GM23338 (cell line): ENCODE results near the gene SSR3. TPM values are rescaled to one million over a fixed set of nuclear protein-coding genes. Genes with fewer than 3 reads are reported as not detected.

Source experiments
- ATAC-seq: fragments of 200-7000 bp; cut with Tn5 transposase; 3 replicates; pipeline ENCODE4 v1.9.1; 2020
- DNase-seq: peaks from one replicate; pipeline ENCODE4 v3.0.0-alpha.2; 2015; ENCODE audit warnings: low spot score
- H2AFZ ChIP-seq: fragments of 200-600 bp; sonication (generic); 2 replicates; pipeline ENCODE4 v1.8.0; 2016; ENCODE audit warnings: antibody characterized with exemption, mild to moderate bottlenecking, moderate library complexity
- H3F3A ChIP-seq: fragments of 200-600 bp; sonication (generic); replicated peaks from 2 replicates; pipeline ENCODE4 v1.8.0; 2017; ENCODE audit warnings: antibody characterized with exemption, mixed run types, low read depth
- H3K27ac ChIP-seq: fragments of 200-600 bp; sonication (generic); 2 replicates; pipeline ENCODE4 v1.6.1; 2016; ENCODE audit warnings: low read depth
- H3K27me3 ChIP-seq: fragments of 200-600 bp; sonication (generic); 2 replicates; pipeline ENCODE4 v1.8.0; 2016; ENCODE audit warnings: mild to moderate bottlenecking, mixed run types, moderate library complexity; ENCODE audit not compliant: insufficient read depth
- H3K36me3 ChIP-seq: fragments of 200-600 bp; sonication (generic); 2 replicates; pipeline ENCODE4 v1.8.0; 2016; ENCODE audit warnings: mild to moderate bottlenecking; ENCODE audit not compliant: insufficient read depth
- H3K4me1 ChIP-seq: fragments of 200-600 bp; sonication (generic); 2 replicates; pipeline ENCODE4 v1.8.0; 2016; ENCODE audit warnings: mild to moderate bottlenecking, moderate library complexity; ENCODE audit not compliant: insufficient read depth
- H3K4me2 ChIP-seq: fragments of 200-600 bp; sonication (generic); 2 replicates; pipeline ENCODE4 v1.7.1; 2017; ENCODE audit warnings: mixed run types
- H3K4me3 ChIP-seq: fragments of 200-600 bp; sonication (generic); 2 replicates; pipeline ENCODE4 v1.6.1; 2016; ENCODE audit warnings: mixed run types
- H3K79me2 ChIP-seq: fragments of 200-600 bp; sonication (generic); replicated peaks from 2 replicates; pipeline ENCODE4 v1.8.0; 2017; ENCODE audit warnings: mild to moderate bottlenecking; ENCODE audit not compliant: insufficient read depth
- H3K9me2 ChIP-seq: fragments of 200-600 bp; sonication (generic); 2 replicates; pipeline ENCODE4 v1.8.0; 2017; ENCODE audit not compliant: insufficient read depth
- H4K20me1 ChIP-seq: fragments of 200-600 bp; sonication (generic); replicated peaks from 2 replicates; pipeline ENCODE4 v1.8.0; 2017; ENCODE audit warnings: mild to moderate bottlenecking; ENCODE audit not compliant: insufficient read depth
- H3K27ac Mint-ChIP-seq: 2 replicates; pipeline ENCODE4 v1.8.0; 2020; ENCODE audit warnings: inconsistent platforms, mild to moderate bottlenecking, moderate library complexity, mixed read lengths
- H3K27me3 Mint-ChIP-seq: 3 replicates; pipeline ENCODE4 v1.8.0; 2022; ENCODE audit warnings: low read depth, mild to moderate bottlenecking, moderate library complexity, mixed read lengths, inconsistent platforms; ENCODE audit not compliant: insufficient read depth, poor library complexity
- H3K36me3 Mint-ChIP-seq: 3 replicates; pipeline ENCODE4 v1.8.0; 2021; ENCODE audit warnings: low read depth, mild to moderate bottlenecking, inconsistent platforms, moderate library complexity, mixed read lengths
- H3K4me1 Mint-ChIP-seq: 3 replicates; pipeline ENCODE4 v1.8.0; 2020; ENCODE audit warnings: mild to moderate bottlenecking, inconsistent platforms, mixed read lengths
- H3K4me3 Mint-ChIP-seq: 3 replicates; pipeline ENCODE4 v1.8.0; 2021; ENCODE audit warnings: moderate library complexity, mild to moderate bottlenecking, inconsistent platforms, mixed read lengths
- H3K9me3 Mint-ChIP-seq: 3 replicates; pipeline ENCODE4 v1.8.0; 2020; ENCODE audit warnings: moderate library complexity, mild to moderate bottlenecking, inconsistent platforms, mixed read lengths
- CREB1 ChIP-seq: fragments of 250-450 bp; sonication (Bioruptor Pico); IDR thresholded peaks from 2 replicates; pipeline ENCODE4 v1.5.0; 2020; ENCODE audit warnings: low read depth, mild to moderate bottlenecking, moderate library complexity
- CTCF ChIP-seq, 2 experiments: fragments of 200-600 bp in 1 of 2; sonication (generic) in 1 of 2; conservative IDR thresholded peaks; 2 replicates each; pipeline versions ENCODE4 v1.5.1 to v1.6.1; 2016 to 2017; ENCODE audit warnings: antibody characterized with exemption in 2 of 2, low read depth in 2 of 2, mild to moderate bottlenecking in 2 of 2, moderate library complexity in 1 of 2
- ETS1 ChIP-seq: IDR thresholded peaks from 2 replicates; pipeline ENCODE4 v1.6.1; 2016; ENCODE audit warnings: antibody characterized with exemption
- EZH2 ChIP-seq: fragments of 200-600 bp; sonication (generic); IDR thresholded peaks from one replicate; pipeline ENCODE4 v1.8.0; 2017; ENCODE audit warnings: antibody characterized with exemption, mild to moderate bottlenecking, low read depth; ENCODE audit not compliant: unreplicated experiment
- EZH2phosphoT487 ChIP-seq: fragments of 200-600 bp; sonication (generic); IDR thresholded peaks from one replicate; pipeline ENCODE4 v1.8.1; 2018; ENCODE audit warnings: antibody characterized with exemption; ENCODE audit not compliant: unreplicated experiment
- JUNB ChIP-seq: IDR thresholded peaks from one replicate; pipeline ENCODE4 v1.6.1; 2016; ENCODE audit warnings: antibody characterized with exemption; ENCODE audit not compliant: unreplicated experiment
- NANOG ChIP-seq: IDR thresholded peaks from 2 replicates; pipeline ENCODE4 v1.6.1; 2016; ENCODE audit warnings: antibody characterized with exemption, borderline replicate concordance
- POLR2AphosphoS5 ChIP-seq: IDR thresholded peaks from 2 replicates; pipeline ENCODE4 v1.6.1; 2016; ENCODE audit warnings: antibody characterized with exemption, low read depth
- REST ChIP-seq: IDR thresholded peaks from one replicate; pipeline ENCODE4 v1.6.1; 2018; ENCODE audit warnings: antibody characterized with exemption; ENCODE audit not compliant: unreplicated experiment
- STAT1 ChIP-seq: IDR thresholded peaks from one replicate; pipeline ENCODE4 v1.6.1; 2016; ENCODE audit warnings: antibody characterized with exemption; ENCODE audit not compliant: unreplicated experiment
- ZNF114 ChIP-seq: fragments of 250-450 bp; sonication (Bioruptor Pico); IDR thresholded peaks from 2 replicates; pipeline ENCODE4 v1.5.0; 2020; ENCODE audit warnings: mild to moderate bottlenecking, moderate library complexity
- ZNF331 ChIP-seq: fragments of 250-450 bp; sonication (Bioruptor Pico); IDR thresholded peaks from 2 replicates; pipeline ENCODE4 v1.5.0; 2020; ENCODE audit warnings: low read depth, mild to moderate bottlenecking, moderate library complexity
- polyA plus RNA-seq: library from polyadenylated mRNA; unstranded; fragments of >200 nt; fragmentation: Nextera tagmentation; extraction: Ambion mirVana; gene quantifications from 2 replicates; pipeline ENCODE4 v1.2.1, GENCODE V29; 2016
- total RNA-seq: library from RNA; depleted of rRNA; stranded (reverse); fragments of >200 nt; shearing (Covaris generic); gene quantifications from 2 replicates; pipeline ENCODE4 v1.2.3, GENCODE V29; 2014
- TF ChIP-seq, protein P1 (sequence below): fragments of 250-450 bp; sonication (Bioruptor Pico); IDR thresholded peaks from 2 replicates; pipeline ENCODE4 v1.5.0; 2020; ENCODE audit warnings: mild to moderate bottlenecking, moderate library complexity

The SSR3 gene
- total and polyA plus RNA-seq, 2 experiments from 2014 or later = 143 to 173 TPM

DNA sequence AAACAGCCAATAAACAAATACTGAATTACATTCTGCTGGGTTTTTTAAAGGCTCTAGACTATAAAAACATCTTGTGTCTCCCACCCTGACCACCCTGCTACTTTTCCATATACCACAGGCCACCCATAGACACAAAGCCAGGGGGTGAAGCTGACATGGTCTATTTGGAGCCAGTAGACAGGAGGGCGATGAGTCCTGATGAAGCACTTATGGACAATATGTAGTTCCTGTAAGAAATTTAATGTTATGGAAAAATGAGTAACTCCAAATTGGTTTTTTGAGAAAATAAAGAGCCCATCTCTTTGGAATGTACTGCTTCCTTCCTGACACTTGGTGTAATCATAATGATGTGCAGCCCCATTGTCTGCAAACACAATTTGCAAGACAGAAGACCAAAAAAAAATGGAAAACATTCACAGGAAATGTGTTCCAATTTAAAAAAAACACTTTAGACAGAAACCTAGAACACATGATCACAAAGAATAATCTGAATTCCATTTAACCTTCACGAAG is 11.8 kb downstream of the SSR3 start:
- peaks cover 76% of the 10 kb centered on the region for H3K36me3 Mint-ChIP-seq
- no peak for DNase-seq
- no peak for ATAC-seq
- H3K36me3 ChIP-seq = peaks cover 59% of the 10 kb centered on the region
- no peak overlapping the region for H3K4me3 Mint-ChIP-seq
- TF ChIP-seq EZH2phosphoT487 (no peak), ZNF114 (no peak), POLR2AphosphoS5 (no peak), ZNF331 (CRISPR knock-in tag) (no peak), CTCF (conservative IDR thresholded peaks at IDR 0.05; ENCODE audit: low read depth in 2 of 2) (no peak), JUNB (no peak), EZH2 (no peak), STAT1 (no peak), CREB1 (no peak), NANOG (no peak), REST (no peak), ETS1 (no peak)
- TF ChIP-seq, protein P1, sequence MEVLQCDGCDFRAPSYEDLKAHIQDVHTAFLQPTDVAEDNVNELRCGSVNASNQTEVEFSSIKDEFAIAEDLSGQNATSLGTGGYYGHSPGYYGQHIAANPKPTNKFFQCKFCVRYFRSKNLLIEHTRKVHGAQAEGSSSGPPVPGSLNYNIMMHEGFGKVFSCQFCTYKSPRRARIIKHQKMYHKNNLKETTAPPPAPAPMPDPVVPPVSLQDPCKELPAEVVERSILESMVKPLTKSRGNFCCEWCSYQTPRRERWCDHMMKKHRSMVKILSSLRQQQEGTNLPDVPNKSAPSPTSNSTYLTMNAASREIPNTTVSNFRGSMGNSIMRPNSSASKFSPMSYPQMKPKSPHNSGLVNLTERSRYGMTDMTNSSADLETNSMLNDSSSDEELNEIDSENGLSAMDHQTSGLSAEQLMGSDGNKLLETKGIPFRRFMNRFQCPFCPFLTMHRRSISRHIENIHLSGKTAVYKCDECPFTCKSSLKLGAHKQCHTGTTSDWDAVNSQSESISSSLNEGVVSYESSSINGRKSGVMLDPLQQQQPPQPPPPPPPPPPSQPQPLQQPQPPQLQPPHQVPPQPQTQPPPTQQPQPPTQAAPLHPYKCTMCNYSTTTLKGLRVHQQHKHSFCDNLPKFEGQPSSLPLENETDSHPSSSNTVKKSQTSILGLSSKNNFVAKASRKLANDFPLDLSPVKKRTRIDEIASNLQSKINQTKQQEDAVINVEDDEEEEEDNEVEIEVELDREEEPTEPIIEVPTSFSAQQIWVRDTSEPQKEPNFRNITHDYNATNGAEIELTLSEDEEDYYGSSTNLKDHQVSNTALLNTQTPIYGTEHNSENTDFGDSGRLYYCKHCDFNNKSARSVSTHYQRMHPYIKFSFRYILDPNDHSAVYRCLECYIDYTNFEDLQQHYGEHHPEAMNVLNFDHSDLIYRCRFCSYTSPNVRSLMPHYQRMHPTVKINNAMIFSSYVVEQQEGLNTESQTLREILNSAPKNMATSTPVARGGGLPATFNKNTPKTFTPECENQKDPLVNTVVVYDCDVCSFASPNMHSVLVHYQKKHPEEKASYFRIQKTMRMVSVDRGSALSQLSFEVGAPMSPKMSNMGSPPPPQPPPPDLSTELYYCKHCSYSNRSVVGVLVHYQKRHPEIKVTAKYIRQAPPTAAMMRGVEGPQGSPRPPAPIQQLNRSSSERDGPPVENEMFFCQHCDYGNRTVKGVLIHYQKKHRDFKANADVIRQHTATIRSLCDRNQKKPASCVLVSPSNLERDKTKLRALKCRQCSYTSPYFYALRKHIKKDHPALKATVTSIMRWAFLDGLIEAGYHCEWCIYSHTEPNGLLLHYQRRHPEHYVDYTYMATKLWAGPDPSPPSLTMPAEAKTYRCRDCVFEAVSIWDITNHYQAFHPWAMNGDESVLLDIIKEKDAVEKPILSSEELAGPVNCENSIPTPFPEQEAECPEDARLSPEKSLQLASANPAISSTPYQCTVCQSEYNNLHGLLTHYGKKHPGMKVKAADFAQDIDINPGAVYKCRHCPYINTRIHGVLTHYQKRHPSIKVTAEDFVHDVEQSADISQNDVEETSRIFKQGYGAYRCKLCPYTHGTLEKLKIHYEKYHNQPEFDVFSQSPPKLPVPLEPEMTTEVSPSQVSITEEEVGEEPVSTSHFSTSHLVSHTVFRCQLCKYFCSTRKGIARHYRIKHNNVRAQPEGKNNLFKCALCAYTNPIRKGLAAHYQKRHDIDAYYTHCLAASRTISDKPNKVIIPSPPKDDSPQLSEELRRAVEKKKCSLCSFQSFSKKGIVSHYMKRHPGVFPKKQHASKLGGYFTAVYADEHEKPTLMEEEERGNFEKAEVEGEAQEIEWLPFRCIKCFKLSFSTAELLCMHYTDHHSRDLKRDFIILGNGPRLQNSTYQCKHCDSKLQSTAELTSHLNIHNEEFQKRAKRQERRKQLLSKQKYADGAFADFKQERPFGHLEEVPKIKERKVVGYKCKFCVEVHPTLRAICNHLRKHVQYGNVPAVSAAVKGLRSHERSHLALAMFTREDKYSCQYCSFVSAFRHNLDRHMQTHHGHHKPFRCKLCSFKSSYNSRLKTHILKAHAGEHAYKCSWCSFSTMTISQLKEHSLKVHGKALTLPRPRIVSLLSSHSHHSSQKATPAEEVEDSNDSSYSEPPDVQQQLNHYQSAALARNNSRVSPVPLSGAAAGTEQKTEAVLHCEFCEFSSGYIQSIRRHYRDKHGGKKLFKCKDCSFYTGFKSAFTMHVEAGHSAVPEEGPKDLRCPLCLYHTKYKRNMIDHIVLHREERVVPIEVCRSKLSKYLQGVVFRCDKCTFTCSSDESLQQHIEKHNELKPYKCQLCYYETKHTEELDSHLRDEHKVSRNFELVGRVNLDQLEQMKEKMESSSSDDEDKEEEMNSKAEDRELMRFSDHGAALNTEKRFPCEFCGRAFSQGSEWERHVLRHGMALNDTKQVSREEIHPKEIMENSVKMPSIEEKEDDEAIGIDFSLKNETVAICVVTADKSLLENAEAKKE (CRISPR knock-in tag) = no peak
- peaks cover 39% of the 10 kb centered on the region for H3K79me2 ChIP-seq
- H3K4me1 Mint-ChIP-seq = no peaks in the 10 kb centered on the region
- H3K27me3 ChIP-seq = no peaks in the 10 kb centered on the region
- no peak overlapping the region for H3K4me3 ChIP-seq
- H3K4me1 ChIP-seq = no peaks in the 10 kb centered on the region
- 0 out of 2 replicates have a peak overlapping the region, but pooled peaks have one; percentile 31 for H3K27ac Mint-ChIP-seq
- H3K9me2 ChIP-seq = no peaks in the 10 kb centered on the region
- no peak overlapping the region for H3K4me2 ChIP-seq
- peaks cover 17% of the 10 kb centered on the region for H4K20me1 ChIP-seq
- no peak overlapping the region for H2AFZ ChIP-seq
- no peaks in the 10 kb centered on the region for H3K27me3 Mint-ChIP-seq
- no peaks in the 10 kb centered on the region for H3F3A ChIP-seq
- H3K9me3 Mint-ChIP-seq = no peaks in the 10 kb centered on the region
- H3K27ac ChIP-seq = peak overlapping the region; percentile 61; the same call in 1 of the 2 replicates
